IMR-90 (cell line): ENCODE measurements around the gene MOB4. TPM values are rescaled to one million over a fixed set of nuclear protein-coding genes. Genes with fewer than 3 reads are reported as not detected.

Experiments used
- ATAC-seq: fragments of 200-7000 bp; cut with Tn5 transposase; 2 replicates; pipeline ENCODE4 v1.9.1; 2020; ENCODE audit warnings: low read depth, mild to moderate bottlenecking, moderate library complexity
- BruUV-seq: library from RNA; stranded (reverse); fragments of 400-500 nt; replicated peaks from 2 replicates; lab custom pipeline; 2021; lab: Mats Ljungman, UMichigan
- CTCF ChIA-PET: fragments of 300-600 bp; formaldehyde crosslinking; extraction: SDS; loops from one replicate; lab custom pipeline; 2021; ENCODE audit warnings: antibody characterized with exemption; lab: Yijun Ruan, JAX
- POLR2A ChIA-PET: fragments of 300-600 bp; sonication (Branson Sonifier 250); formaldehyde crosslinking; loops from one replicate; lab custom pipeline; 2022; ENCODE audit warnings: antibody characterized with exemption; ENCODE audit not compliant: unreplicated experiment; lab: Charles Lee
- DNase-seq: peaks from one replicate; pipeline ENCODE4 v3.0.0; 2013
- H2AFZ ChIP-seq: replicated peaks from 2 replicates; pipeline ENCODE3; 2013; ENCODE audit warnings: low read length, mild to moderate bottlenecking; ENCODE audit not compliant: poor library complexity
- H2AK5ac ChIP-seq: 2 replicates; pipeline ENCODE4 v1.6.1; 2013; ENCODE audit warnings: low read depth, low read length, inconsistent platforms
- H2AK9ac ChIP-seq: replicated peaks from 2 replicates; pipeline ENCODE3; 2013; ENCODE audit warnings: mild to moderate bottlenecking, low read depth, low read length, moderate library complexity; ENCODE audit not compliant: poor library complexity
- H2BK120ac ChIP-seq: 2 replicates; pipeline ENCODE4 v1.6.1; 2013; ENCODE audit warnings: low read depth, low read length, inconsistent platforms
- H2BK15ac ChIP-seq: 3 replicates; pipeline ENCODE4 v1.6.1; 2013; ENCODE audit warnings: low read depth, low read length, inconsistent platforms
- H2BK20ac ChIP-seq: 2 replicates; pipeline ENCODE4 v1.6.1; 2013; ENCODE audit warnings: low read depth, mild to moderate bottlenecking, inconsistent platforms, low read length, moderate library complexity
- H2BK5ac ChIP-seq: 2 replicates; pipeline ENCODE4 v1.6.1; 2013; ENCODE audit warnings: mild to moderate bottlenecking, low read depth, low read length, inconsistent platforms; ENCODE audit not compliant: poor library complexity, severe bottlenecking
- H3K14ac ChIP-seq: replicated peaks from 2 replicates; pipeline ENCODE4 v1.6.1; 2013; ENCODE audit warnings: low read depth, low read length, inconsistent platforms
- H3K18ac ChIP-seq: 2 replicates; pipeline ENCODE4 v1.6.1; 2013; ENCODE audit warnings: low read depth, low read length, control low read depth
- H3K23ac ChIP-seq: 2 replicates; pipeline ENCODE4 v1.6.1; 2013; ENCODE audit warnings: low read depth, low read length, inconsistent platforms
- H3K27ac ChIP-seq: 2 replicates; pipeline ENCODE4 v1.5.1; 2013; ENCODE audit warnings: mild to moderate bottlenecking, control low read depth, low read length; ENCODE audit not compliant: insufficient read depth
- H3K27me3 ChIP-seq: 2 replicates; pipeline ENCODE4 v1.6.1; 2013; ENCODE audit warnings: low read length; ENCODE audit not compliant: control insufficient read depth, insufficient read depth
- H3K36me3 ChIP-seq: 2 replicates; pipeline ENCODE4 v1.6.1; 2013; ENCODE audit warnings: low read length, mixed read lengths; ENCODE audit not compliant: control insufficient read depth, insufficient read depth
- H3K4ac ChIP-seq: 2 replicates; pipeline ENCODE4 v1.6.1; 2013; ENCODE audit warnings: low read depth, low read length, inconsistent platforms
- H3K4me1 ChIP-seq: 2 replicates; pipeline ENCODE4 v1.6.1; 2013; ENCODE audit warnings: low read length, mixed read lengths; ENCODE audit not compliant: control insufficient read depth, insufficient read depth
- H3K4me2 ChIP-seq: 2 replicates; pipeline ENCODE4 v1.6.1; 2013; ENCODE audit warnings: low read depth, mild to moderate bottlenecking, control low read depth, low read length, moderate library complexity
- H3K4me3 ChIP-seq: 2 replicates; pipeline ENCODE4 v1.5.1; 2013; ENCODE audit warnings: low read depth, mild to moderate bottlenecking, control low read depth, low read length, moderate library complexity; ENCODE audit not compliant: insufficient read depth
- H3K56ac ChIP-seq: 2 replicates; pipeline ENCODE4 v1.6.1; 2013; ENCODE audit warnings: low read length, inconsistent platforms; ENCODE audit not compliant: insufficient read depth; ENCODE audit errors: extremely low read depth
- H3K79me1 ChIP-seq, 2 experiments: 2 replicates each; pipeline ENCODE4 v1.6.1; 2013; ENCODE audit warnings: low read length in 2 of 2, inconsistent platforms in 1 of 2, low read depth in 1 of 2
- H3K9ac ChIP-seq: 2 replicates; pipeline ENCODE4 v1.6.1; 2013; ENCODE audit warnings: low read depth, low read length, control low read depth
- H3K9me1 ChIP-seq: 2 replicates; pipeline ENCODE4 v1.6.1; 2013; ENCODE audit warnings: low read length, inconsistent platforms; ENCODE audit not compliant: insufficient read depth
- H3K9me3 ChIP-seq: 2 replicates; pipeline ENCODE4 v1.6.1; 2013; ENCODE audit warnings: low read length; ENCODE audit not compliant: control insufficient read depth, insufficient read depth
- H4K20me1 ChIP-seq: 2 replicates; pipeline ENCODE4 v1.6.1; 2013; ENCODE audit warnings: low read length, inconsistent platforms; ENCODE audit not compliant: insufficient read depth
- H4K5ac ChIP-seq: 2 replicates; pipeline ENCODE4 v1.6.1; 2013; ENCODE audit warnings: mild to moderate bottlenecking, low read depth, low read length, control low read depth
- H4K8ac ChIP-seq, 2 experiments: 2 replicates each; pipeline ENCODE4 v1.6.1; 2013; ENCODE audit warnings: low read depth in 2 of 2, low read length in 2 of 2, control low read depth in 1 of 2, inconsistent platforms in 1 of 2
- H4K91ac ChIP-seq: 2 replicates; pipeline ENCODE4 v1.6.1; 2013; ENCODE audit warnings: low read depth, low read length, inconsistent platforms; ENCODE audit not compliant: insufficient read depth
- CHD1 ChIP-seq: IDR thresholded peaks from 2 replicates; pipeline ENCODE4 v1.6.1; 2012; ENCODE audit warnings: low read depth, low read length, improper control_type of control experiment
- CTCF ChIP-seq: conservative IDR thresholded peaks from 2 replicates; pipeline ENCODE4 v1.5.1; 2012; ENCODE audit warnings: mild to moderate bottlenecking, low read depth, low read length, improper control_type of control experiment
- MAZ ChIP-seq: IDR thresholded peaks from 2 replicates; pipeline ENCODE4 v1.6.1; 2012; ENCODE audit warnings: low read depth, mild to moderate bottlenecking, low read length, improper control_type of control experiment, moderate library complexity, borderline replicate concordance
- WGBS, 2 experiments: methylation state at CpG; one replicate each; pipeline versions ENCODE4 v1.1.5 to v1.1.7; 2013; ENCODE audit warnings: missing lambda C conversion rate in 2 of 2; ENCODE audit not compliant: insufficient read length in 1 of 2; ENCODE audit errors: extremely low coverage in 2 of 2; 5-methylcytosine and 5-hydroxymethylcytosine counted together
- dilution Hi-C: fragments of 300-500 bp; cut with HindIII; formaldehyde crosslinking; loops from one replicate; pipeline ENCODE4 v1.14.3; 2018; ENCODE audit warnings: low sequenced_read_pairs; ENCODE audit not compliant: unreplicated experiment
- in situ Hi-C: fragments of 300-500 bp; cut with MboI; formaldehyde crosslinking; loops from 3 replicates; pipeline ENCODE4 v1.14.3; 2019; ENCODE audit warnings: low sequenced_read_pairs, inconsistent platforms, mixed read lengths
- intact Hi-C: fragments of 100-400 bp; cut with micrococcal nuclease; formaldehyde crosslinking; loops from 2 replicates; pipeline ENCODE4 v1.10.0; 2022
- polyA plus RNA-seq, 3 experiments: library from polyadenylated mRNA; depleted of rRNA; stranded (reverse); fragments of >200 nt; gene quantifications; 2 replicates each; pipeline ENCODE4 v1.2.3, GENCODE V29; 2012; ENCODE audit warnings: low replicate concordance in 1 of 3
- total RNA-seq: library from RNA; depleted of rRNA; stranded (reverse); fragments of >200 nt; gene quantifications from 2 replicates; pipeline ENCODE4 v1.2.3, GENCODE V29; 2012
- TF ChIP-seq, protein P1 (sequence below): fragments of 150-350 bp; IDR thresholded peaks from 2 replicates; pipeline ENCODE4 v1.6.1; 2016; ENCODE audit warnings: low read depth, mild to moderate bottlenecking, low read length, moderate library complexity, borderline replicate concordance

MOB4 gene
- total and polyA plus RNA-seq, 2 of the 4 experiments (the other 2 are of a cell fraction) = 34.8 to 36.0 TPM

DNA sequence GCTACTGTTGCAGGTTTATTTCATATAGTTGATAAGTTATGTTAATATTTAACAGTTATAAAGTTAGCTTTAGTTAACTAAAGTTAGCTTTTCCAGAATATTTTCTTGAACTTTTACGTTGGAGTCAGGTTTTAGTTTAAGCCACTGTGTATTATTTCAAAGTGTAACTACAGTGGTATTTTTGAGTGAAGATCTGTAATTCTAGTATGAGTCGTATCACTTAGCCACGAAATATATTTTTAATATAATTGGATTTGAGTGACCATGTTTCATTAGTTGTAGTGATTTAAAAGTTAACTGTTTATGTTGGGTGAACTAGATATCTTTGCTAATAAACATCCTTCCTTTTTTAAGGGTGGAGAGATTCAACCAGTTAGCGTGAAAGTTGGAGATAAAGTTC, 13.2 kb upstream of the MOB4 start:
- dilution Hi-C loops = no loop called here

More for the DNA sequence above, 13.2 kb upstream of the MOB4 start:
- WGBS, 2 experiments = no CpG with 5 or more reads among the region's 4 CpGs
- CTCF ChIA-PET = no interaction called here
- BruUV-seq = no TSS peak
- peaks cover 26% of the 10 kb centered on the region for H4K20me1 ChIP-seq
- H4K5ac ChIP-seq = no peak overlapping the region
- H3K14ac ChIP-seq = no peak overlapping the region
- no peaks in the 10 kb centered on the region for H3K9me1 ChIP-seq
- no peak overlapping the region for H3K23ac ChIP-seq
- H2AK9ac ChIP-seq = no peak overlapping the region
- H4K91ac ChIP-seq = no peak overlapping the region
- H2AK5ac ChIP-seq = no peak overlapping the region
- no peak overlapping the region for H3K27ac ChIP-seq
- H3K4me3 ChIP-seq = no peak overlapping the region
- in situ Hi-C loops = loop anchor here (10.0 kb wide), 1 partner anchor 272 kb away; no protein-coding TSS in a partner anchor
- no peak overlapping the region for H3K4me2 ChIP-seq
- no peak overlapping the region for H4K8ac ChIP-seq
- no peak overlapping the region for H3K9ac ChIP-seq
- TF ChIP-seq, protein P1, sequence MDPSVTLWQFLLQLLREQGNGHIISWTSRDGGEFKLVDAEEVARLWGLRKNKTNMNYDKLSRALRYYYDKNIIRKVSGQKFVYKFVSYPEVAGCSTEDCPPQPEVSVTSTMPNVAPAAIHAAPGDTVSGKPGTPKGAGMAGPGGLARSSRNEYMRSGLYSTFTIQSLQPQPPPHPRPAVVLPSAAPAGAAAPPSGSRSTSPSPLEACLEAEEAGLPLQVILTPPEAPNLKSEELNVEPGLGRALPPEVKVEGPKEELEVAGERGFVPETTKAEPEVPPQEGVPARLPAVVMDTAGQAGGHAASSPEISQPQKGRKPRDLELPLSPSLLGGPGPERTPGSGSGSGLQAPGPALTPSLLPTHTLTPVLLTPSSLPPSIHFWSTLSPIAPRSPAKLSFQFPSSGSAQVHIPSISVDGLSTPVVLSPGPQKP = no peak
- no peak for TF ChIP-seq MAZ
- TF ChIP-seq CHD1 = no peak
- TF ChIP-seq CTCF = no peak
- no peak overlapping the region for H3K4ac ChIP-seq
- no peak overlapping the region for H2BK120ac ChIP-seq
- intact Hi-C loops = no loop called here
- H3K36me3 ChIP-seq = peaks cover 10% of the 10 kb centered on the region
- 0 out of 2 replicates have a peak, but pooled peaks cover 1% of the 10 kb centered on the region for H3K4me1 ChIP-seq
- no peak overlapping the region for H3K18ac ChIP-seq
- no peak overlapping the region for H2BK15ac ChIP-seq
- no peak for DNase-seq
- no peak overlapping the region for H2AFZ ChIP-seq
- H3K27me3 ChIP-seq = no peaks in the 10 kb centered on the region
- no peaks in the 10 kb centered on the region for H3K9me3 ChIP-seq
- POLR2A ChIA-PET = no interaction called here
- peaks cover 9 to 32% of the 10 kb centered on the region in 2 experiments; a peak in 3 of 4 replicates for H3K79me1 ChIP-seq
- H3K56ac ChIP-seq = no peak overlapping the region
- H2BK5ac ChIP-seq = no peak overlapping the region
- H2BK20ac ChIP-seq = no peak overlapping the region
- ATAC-seq = no peak
